Prostate gland (tissue), 2 donors: Measurements from ENCODE around the gene CCDC112.

Experiments
- CTCF ChIP-seq, 4 experiments: fragments of 200-600 bp in 2 of 4; fragments of 450-650 bp in 2 of 4; sonication (generic) in 2 of 4; IDR thresholded peaks; 1 replicate in 3 of 4; 2 replicates in 1 of 4; pipeline ENCODE4 v1.5.1; 2016 to 2019; ENCODE audit warnings: antibody characterized with exemption in 4 of 4, mild to moderate bottlenecking in 2 of 4, moderate library complexity in 2 of 4
- POLR2A ChIP-seq: fragments of 450-650 bp; IDR thresholded peaks from one replicate; pipeline ENCODE4 v1.6.1; 2016; ENCODE audit warnings: antibody characterized with exemption, mild to moderate bottlenecking
- POLR2AphosphoS5 ChIP-seq: sonication (generic); formaldehyde crosslinking; IDR thresholded peaks from one replicate; pipeline ENCODE4 v1.6.1; 2017; ENCODE audit warnings: antibody characterized with exemption

- TF ChIP-seq CTCF (IDR thresholded peaks at IDR 0.05) (no peak), POLR2AphosphoS5 (no peak), POLR2A (no peak)
Measured at GRCh38 chr5:115267617-115268016, 28.8 kb downstream of the CCDC112 start.
